HFFc6 (cell line): ENCODE measurements around the gene TBL3. TPM values are rescaled to one million over a fixed set of nuclear protein-coding genes. Genes with fewer than 3 reads are reported as not detected.

ENCODE experiments used
- DNase-seq: peaks from one replicate; pipeline ENCODE4 v3.0.0-alpha.2; 2018
- H3K27ac Mint-ChIP-seq: 2 replicates; pipeline ENCODE4 v1.8.0; 2020; ENCODE audit warnings: mild to moderate bottlenecking, mixed read lengths
- H3K27me3 Mint-ChIP-seq: 2 replicates; pipeline ENCODE4 v1.8.0; 2021; ENCODE audit warnings: mild to moderate bottlenecking, moderate library complexity, mixed read lengths; ENCODE audit not compliant: insufficient read depth
- H3K36me3 Mint-ChIP-seq: 2 replicates; pipeline ENCODE4 v1.8.0; 2021; ENCODE audit warnings: low read depth, mixed read lengths
- H3K4me1 Mint-ChIP-seq: 2 replicates; pipeline ENCODE4 v1.8.0; 2020; ENCODE audit warnings: low read depth, mixed read lengths
- H3K4me3 Mint-ChIP-seq: 2 replicates; pipeline ENCODE4 v1.8.0; 2020; ENCODE audit warnings: mild to moderate bottlenecking, moderate library complexity, mixed read lengths
- H3K9me3 Mint-ChIP-seq: 2 replicates; pipeline ENCODE4 v1.8.0; 2020; ENCODE audit warnings: mild to moderate bottlenecking, mixed read lengths
- CTCF ChIP-seq: fragments of 200-600 bp; sonication (generic); IDR thresholded peaks from 2 replicates; pipeline ENCODE4 v1.5.0; 2021; ENCODE audit warnings: antibody characterized with exemption, mild to moderate bottlenecking
- total RNA-seq, 6 experiments: library from RNA; stranded (reverse); fragmentation: NEBNext Ultra II Directional; extraction: Animal tissue kit (Norgen Biotek cat#: 25700); gene quantifications; 2 replicates in 1 of 6; 3 replicates in 5 of 6; pipeline ENCODE4 v1.2.3, GENCODE V29; 2021

Gene TBL3
- total RNA-seq, 6 experiments from 2014 or later: 42.4 to 47.3 (median 44.1) TPM

- H3K27ac Mint-ChIP-seq: no peak overlapping the region
- H3K36me3 Mint-ChIP-seq: 0 out of 2 replicates have a peak, but pooled peaks cover 5% of the 10 kb centered on the region
- no peak overlapping the region for H3K4me3 Mint-ChIP-seq
- no peak for TF ChIP-seq CTCF
- H3K4me1 Mint-ChIP-seq: peaks cover 16% of the 10 kb centered on the region
- no peak for DNase-seq
- H3K27me3 Mint-ChIP-seq: peaks cover 16% of the 10 kb centered on the region
- no peaks in the 10 kb centered on the region for H3K9me3 Mint-ChIP-seq
Observed at GRCh38 chr16:1987198-1987597, 15.3 kb downstream of the TBL3 start.

DNA sequence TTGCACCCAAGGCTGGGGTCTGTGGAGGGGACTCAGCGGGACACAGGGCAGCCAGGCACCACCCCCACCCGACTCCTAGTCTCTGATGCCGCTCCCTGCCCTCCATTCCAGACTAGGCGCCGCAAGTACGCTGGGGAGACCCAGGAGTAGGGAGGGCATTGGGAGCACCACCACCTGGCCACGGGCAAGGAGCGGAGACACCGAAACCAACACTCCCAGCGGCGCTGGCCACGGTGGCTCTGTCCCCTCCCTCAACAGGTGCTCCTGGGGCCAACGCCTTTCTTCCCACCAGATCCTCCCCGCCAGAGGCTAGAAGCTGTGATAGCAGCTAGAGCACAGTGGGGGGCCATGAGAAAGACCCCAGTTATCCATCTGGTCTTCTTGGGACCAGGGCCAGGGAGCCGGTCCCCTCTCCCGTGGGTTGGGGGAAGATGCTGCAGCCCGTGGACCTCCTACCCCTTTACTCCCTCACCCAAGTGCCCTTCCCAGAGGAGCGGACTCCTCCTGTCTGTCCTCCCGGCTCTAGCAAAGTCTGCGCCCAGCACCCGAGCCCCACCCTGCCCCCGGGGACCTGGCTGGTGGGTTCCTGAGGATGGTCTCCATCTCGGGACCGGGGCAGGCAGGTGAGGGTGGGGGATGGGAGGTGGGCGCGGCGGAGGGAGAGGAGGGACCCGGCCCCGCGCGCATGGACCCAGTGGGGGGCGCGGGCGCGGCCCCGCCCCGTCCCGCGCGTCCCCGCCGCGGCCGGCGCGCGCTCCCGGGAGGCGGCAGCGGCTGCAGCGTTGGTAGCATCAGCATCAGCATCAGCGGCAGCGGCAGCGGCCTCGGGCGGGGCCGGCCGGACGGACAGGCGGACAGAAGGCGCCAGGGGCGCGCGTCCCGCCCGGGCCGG, 17.6 kb downstream of the TBL3 start, which contains the start of gene SYNGR3:
Gene SYNGR3, plus strand, starts transcription at position 762 of the 892 bp plus-strand sequence. CDS start 133 bp downstream, outside the sequence.
- peaks cover 13% of the 10 kb centered on the region for H3K27me3 Mint-ChIP-seq
- H3K4me1 Mint-ChIP-seq: peaks cover 10% of the 10 kb centered on the region
- DNase-seq: no peak
- H3K4me3 Mint-ChIP-seq: no peak within 1 kb of the TSS; the same call in 1 of the 2 replicates
- 0 out of 2 replicates have a peak, but pooled peaks cover 5% of the 10 kb centered on the region for H3K36me3 Mint-ChIP-seq
- TF ChIP-seq CTCF: no peak
- H3K27ac Mint-ChIP-seq: no peak within 1 kb of the TSS
- H3K9me3 Mint-ChIP-seq: no peaks in the 10 kb centered on the region

DNA sequence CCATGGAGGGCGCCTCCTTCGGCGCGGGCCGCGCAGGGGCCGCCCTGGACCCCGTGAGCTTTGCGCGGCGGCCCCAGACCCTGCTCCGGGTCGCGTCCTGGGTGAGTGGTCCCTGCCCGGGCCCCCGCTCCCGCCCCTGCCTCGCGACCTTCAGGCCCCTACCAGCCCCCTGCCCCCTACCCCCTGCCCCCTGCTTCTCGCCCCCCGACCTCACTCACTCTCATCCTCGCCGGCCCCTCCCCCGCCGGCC, 18.2 kb downstream of the TBL3 start:
- no peak overlapping the region for H3K27ac Mint-ChIP-seq
- no peak for TF ChIP-seq CTCF
- DNase-seq: no peak
- H3K4me3 Mint-ChIP-seq: no peak overlapping the region
- H3K36me3 Mint-ChIP-seq: 0 out of 2 replicates have a peak, but pooled peaks cover 5% of the 10 kb centered on the region
- H3K27me3 Mint-ChIP-seq: peaks cover 10% of the 10 kb centered on the region; the same call in 1 of the 2 replicates
- no peaks in the 10 kb centered on the region for H3K9me3 Mint-ChIP-seq
- peaks cover 4% of the 10 kb centered on the region for H3K4me1 Mint-ChIP-seq

DNA sequence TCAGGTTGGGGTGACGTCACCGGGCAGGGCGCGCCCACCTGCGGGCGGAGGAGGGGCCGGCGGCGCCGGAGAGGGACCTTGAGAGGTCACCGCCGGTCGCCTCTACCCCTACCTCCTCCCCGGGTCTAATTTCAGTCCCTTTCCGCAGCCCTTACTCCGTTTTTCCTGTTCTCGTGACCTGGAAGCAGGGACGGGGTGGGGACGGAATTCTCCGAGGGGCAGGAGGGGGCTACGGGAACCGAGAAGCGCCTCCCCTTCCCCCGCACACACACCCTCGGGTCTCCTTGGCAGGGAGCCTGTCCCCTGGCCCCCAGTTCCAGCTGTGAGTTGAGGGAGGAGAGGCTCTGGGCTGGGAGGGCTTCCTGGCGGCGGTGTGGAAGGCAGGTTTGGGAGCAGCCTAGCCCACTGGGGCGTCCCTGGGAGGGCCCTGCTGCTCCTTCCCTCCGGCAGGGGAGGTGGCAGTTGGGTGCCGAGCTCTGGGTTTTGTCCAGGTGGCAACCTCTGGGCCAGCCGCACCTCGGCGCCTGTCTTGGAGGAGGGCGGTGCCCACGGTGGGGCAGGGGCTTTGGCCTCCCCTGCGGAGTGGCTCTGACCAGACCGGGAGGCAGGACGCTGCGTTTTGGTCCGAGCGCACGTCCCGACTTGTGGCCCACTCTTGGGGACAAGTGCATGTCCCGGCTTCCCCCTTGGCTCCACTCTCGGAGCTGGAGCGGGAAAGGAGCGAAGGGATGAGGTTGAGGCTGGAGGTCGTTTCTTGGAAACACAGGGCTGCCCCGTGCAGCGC, 18.7 kb downstream of the TBL3 start:
- Mint-ChIP-seq H3K4me3 (no peak overlapping the region), H3K36me3 (peaks cover 9% of the 10 kb centered on the region; the same call in 1 of the 2 replicates), H3K27ac (no peak overlapping the region), H3K9me3 (no peaks in the 10 kb centered on the region), H3K4me1 (no peaks in the 10 kb centered on the region), H3K27me3 (peaks cover 10% of the 10 kb centered on the region; the same call in 1 of the 2 replicates)
- no peak for TF ChIP-seq CTCF
- DNase-seq: no peak

GRCh38 chr16:1991135-1991551, 19.3 kb downstream of the TBL3 start:
- H3K9me3 Mint-ChIP-seq: no peaks in the 10 kb centered on the region
- DNase-seq: no peak
- H3K4me1 Mint-ChIP-seq: no peaks in the 10 kb centered on the region
- TF ChIP-seq CTCF: no peak
- H3K27me3 Mint-ChIP-seq: peaks cover 10% of the 10 kb centered on the region; the same call in 1 of the 2 replicates
- no peak overlapping the region for H3K4me3 Mint-ChIP-seq
- H3K36me3 Mint-ChIP-seq: peaks cover 10% of the 10 kb centered on the region; the same call in 1 of the 2 replicates
- no peak overlapping the region for H3K27ac Mint-ChIP-seq
